CD4-positive, alpha-beta T cell treated with Interleukin-17A for 4 hours (primary cell): Measurements from ENCODE around the gene PTPRR.

Experiments used
- DNase-seq: peaks from one replicate; pipeline ENCODE4 v3.0.0-alpha.2; 2020; ENCODE audit warnings: mixed read lengths

The PTPRR gene

DNA sequence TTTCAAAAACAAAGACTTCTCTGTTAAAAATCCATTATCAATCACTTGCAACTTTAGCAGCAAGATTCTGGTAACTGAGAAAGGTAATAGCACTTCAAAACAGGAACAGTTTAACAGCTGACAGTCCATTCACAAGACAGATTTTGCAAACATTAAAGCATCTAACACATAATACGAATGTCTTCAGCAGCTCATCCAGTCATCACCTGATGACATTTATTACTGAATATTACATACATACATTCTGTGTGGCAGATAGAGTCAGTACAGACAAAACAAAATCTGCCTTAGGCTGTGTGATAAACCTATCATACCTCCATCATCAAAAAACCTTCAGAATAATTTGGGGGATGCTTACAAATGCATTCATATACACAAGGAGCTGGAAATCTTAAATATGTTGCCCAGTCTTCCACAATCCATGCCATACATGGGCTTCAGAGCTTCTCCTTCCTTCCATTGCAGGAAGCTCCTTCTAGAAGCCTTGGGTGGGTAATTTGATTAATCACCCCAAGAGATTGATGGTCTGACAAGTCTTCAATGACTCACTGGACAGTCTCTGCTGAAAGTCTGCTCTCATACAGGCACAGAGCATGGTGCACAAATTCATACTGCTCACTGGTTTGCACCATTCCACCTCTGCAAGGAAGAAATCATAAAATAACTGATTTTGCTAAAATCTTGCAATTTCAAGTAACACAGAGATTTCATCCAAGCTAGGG lies 281.7 kb downstream of the PTPRR start:
- DNase-seq = no peak

DNA sequence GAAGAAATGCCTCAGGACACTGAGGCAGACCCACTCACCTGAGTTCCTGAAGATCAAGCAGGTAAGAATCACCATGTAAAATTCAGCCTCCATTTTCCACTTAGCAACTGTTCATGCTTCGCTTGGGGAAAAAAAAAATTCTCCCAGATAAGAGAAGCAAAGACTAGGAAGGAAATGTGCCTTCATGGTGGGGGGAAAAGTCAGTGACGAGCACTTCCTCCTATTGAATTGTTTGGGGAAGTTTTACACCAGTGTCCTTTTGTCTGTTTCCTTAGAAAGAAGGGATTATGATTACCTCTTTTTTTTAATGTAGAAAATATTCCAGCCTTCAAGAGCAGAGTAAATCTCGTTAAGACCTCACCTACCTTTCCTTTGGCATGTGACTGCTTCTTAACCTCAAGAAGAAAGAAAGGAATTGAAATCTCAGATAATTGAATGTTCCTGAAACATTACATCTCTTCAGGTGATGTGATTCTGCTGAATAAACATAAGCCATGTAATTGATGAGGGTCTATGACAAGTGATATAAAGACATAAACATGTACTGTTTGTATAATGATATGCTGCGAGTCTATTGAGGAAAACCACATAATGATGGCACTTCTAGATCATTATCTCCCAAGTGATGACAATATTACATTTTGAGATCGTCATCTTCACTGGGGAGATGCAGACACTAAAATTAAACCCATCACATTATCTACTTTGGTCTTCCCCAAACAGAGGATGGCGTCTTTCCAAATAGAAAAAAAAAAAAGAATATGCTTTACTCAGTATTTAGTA lies 283.0 kb downstream of the PTPRR start, which contains the start of gene PTPRB:
PTPRB (minus strand) TSS at position 127 of the 783 bp plus-strand sequence; CDS start at position 93, 34 bp downstream.
- DNase-seq = no peak

DNA sequence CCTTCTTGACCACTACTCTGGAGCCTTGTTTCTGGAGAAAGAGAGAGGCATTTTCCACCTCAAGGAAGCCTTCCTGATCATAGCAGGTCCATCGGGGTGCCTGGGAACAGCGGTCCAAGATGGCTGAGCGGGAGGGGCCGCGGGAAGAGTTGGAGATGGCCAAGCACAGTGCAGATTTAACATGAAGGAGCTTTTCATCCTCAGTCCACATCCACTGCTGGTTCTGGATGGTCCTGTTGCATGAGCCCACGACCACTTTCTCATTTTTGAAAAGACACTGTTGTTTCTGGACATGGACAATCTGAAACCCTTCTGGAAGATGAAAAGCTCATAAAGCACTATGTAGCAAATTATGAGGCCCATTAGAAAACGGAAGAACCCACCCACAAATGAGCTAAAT lies 284.8 kb downstream of the PTPRR start:
- no peak for DNase-seq

DNA sequence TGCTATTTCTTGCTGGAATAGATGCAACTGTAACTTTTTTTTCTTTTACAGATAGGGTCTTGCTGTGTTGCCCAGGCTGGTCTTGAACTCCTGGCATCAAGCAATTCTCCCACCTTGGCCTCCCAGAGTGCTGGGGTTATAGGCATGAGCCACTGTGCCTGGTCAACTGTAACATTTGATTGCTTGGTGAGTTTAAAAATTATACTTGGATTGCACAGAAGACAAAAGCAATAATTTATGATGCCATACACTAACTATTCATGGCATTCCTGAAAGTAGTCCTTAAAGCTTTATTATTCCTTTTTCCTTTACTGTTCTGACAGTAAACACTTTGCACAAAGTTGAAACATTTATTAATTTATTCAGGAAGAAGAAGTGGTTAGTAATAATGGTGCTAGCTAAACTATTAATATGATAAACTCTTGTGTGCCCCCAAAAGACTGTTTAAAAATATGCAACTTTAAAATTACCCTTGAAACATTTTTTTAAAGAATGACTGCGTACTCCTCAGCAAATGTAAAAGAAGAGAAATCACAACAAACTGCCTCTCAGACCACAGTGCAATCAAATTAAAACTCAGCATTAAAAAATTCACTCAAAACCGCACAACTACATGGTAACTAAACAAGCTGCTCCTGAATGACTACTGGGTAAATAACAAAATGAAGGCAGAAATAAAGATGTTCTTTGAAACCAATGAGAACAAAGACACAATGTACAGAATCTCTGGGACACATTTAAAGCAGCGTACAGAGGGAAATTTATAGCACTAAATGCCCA lies 291.6 kb downstream of the PTPRR start:
- DNase-seq = no peak

- DNase-seq = no peak
These were observed 292.9 kb downstream of the PTPRR start for GRCh38 chr12:70627677-70628076.

GRCh38 chr12:70626180-70626579 lies 294.4 kb downstream of the PTPRR start:
- no peak for DNase-seq

GRCh38 chr12:70619471-70620152 lies 300.9 kb downstream of the PTPRR start:
- no peak for DNase-seq

- no peak for DNase-seq
These were observed 302.2 kb downstream of the PTPRR start for GRCh38 chr12:70618371-70618770.

DNA sequence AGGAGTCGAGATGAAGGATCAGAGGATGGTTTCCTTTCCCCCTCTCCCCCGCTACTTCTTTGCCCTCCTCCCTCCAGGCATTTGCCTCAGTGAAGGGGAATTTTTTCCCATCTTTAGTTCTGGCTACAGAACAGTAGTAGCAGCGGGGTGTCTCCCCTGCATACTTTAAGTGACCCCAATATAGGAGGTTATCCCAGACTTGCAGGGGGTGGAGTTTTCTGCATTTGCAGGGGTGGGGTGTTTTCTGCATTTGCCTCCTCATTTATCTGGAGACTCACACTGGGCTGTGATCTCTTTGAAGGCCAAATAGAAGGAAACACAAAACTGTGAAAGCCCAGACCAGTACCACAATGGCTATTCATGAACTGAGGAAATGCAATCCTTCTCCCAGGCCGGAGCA lies 303.1 kb downstream of the PTPRR start:
- no peak for DNase-seq

GRCh38 chr12:70615174-70615866 lies 305.2 kb downstream of the PTPRR start:
- no peak for DNase-seq

GRCh38 chr12:70609739-70610491 lies 310.6 kb downstream of the PTPRR start:
- no peak for DNase-seq

GRCh38 chr12:70609203-70609602 lies 311.3 kb downstream of the PTPRR start:
- no peak for DNase-seq

DNA sequence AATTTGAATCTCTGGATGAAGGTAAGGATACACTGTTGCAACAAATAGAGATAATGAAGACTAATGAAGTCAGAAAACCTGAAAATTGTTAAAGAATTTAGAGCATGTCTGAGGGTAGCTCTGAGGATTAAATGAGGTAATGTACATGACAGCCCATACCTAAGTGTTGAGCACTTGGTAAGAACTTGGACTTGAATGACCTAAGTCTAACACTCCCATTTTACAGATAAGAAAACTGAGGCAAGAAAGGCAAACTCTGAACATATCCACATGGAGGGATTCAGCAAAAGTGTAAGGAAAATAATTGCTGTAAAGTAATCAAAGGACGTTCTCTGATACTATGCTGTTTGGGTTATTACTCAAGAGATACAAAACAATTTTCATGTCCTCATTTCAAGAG lies 312.4 kb downstream of the PTPRR start:
- no peak for DNase-seq

DNA sequence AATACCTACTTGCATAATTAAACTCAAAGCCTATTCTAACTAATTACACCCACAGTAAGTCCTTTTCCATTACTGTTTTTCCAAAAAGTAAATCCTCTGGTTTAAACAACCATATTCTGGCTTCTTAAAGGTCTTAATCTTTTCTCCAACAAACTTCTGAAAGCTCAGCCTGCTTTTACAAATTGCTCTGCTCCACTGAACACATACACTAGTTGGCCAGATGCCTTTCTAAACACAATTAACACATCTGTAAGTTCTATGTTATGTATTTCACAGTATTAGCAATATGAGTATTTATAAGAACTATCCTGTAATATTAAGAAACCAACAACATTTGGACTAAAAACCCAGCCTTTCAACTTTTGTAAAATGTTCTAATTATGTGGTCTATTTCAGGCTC lies 313.4 kb downstream of the PTPRR start:
- DNase-seq = no peak

- no peak for DNase-seq
These were observed 314.6 kb downstream of the PTPRR start for GRCh38 chr12:70605976-70606375.

- DNase-seq = no peak
These were observed 315.9 kb downstream of the PTPRR start for GRCh38 chr12:70604662-70605061.

DNA sequence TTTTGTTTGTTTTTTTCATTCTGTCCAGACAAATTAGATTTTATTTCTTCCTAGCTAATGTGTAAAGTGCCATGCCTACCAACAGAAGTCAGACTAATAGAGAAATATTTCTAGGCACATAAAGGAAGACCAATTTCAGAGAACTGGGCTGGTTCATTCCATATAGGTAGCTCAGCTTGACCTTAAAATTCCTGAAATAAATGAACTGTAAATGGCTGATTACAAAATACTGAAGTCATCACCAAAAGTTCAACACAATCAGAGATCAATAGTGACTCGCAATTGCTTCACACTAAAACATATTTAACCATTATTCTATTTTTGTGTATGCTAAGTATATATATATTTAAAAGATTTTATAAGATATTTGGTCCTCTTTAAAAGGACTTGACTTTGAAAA lies 317.5 kb downstream of the PTPRR start:
- DNase-seq = no peak

- no peak for DNase-seq
These were observed 321.9 kb downstream of the PTPRR start for GRCh38 chr12:70598467-70599193.

GRCh38 chr12:70592664-70593063 lies 327.9 kb downstream of the PTPRR start:
- DNase-seq = no peak

- no peak for DNase-seq
These were observed 329.9 kb downstream of the PTPRR start for GRCh38 chr12:70590549-70591226.
